HG02981 (cell line): ENCODE data around the gene SMIM35.
"Not testable (repeated sequence)": the region's sequence is repeated elsewhere in the genome, so short reads cannot be mapped to it uniquely, and the experiment has no call there.

Experiments
- ATAC-seq: cut with Tn5 transposase; IDR thresholded peaks from one replicate; pipeline ENCODE4 v1.9.1; 2021; ENCODE audit warnings: mild to moderate bottlenecking, moderate library complexity; ENCODE audit not compliant: unreplicated experiment

The SMIM35 gene

GRCh38 chr11:118082880-118083552 is 3.7 kb downstream of the SMIM35 start:
- ATAC-seq: no peak

DNA sequence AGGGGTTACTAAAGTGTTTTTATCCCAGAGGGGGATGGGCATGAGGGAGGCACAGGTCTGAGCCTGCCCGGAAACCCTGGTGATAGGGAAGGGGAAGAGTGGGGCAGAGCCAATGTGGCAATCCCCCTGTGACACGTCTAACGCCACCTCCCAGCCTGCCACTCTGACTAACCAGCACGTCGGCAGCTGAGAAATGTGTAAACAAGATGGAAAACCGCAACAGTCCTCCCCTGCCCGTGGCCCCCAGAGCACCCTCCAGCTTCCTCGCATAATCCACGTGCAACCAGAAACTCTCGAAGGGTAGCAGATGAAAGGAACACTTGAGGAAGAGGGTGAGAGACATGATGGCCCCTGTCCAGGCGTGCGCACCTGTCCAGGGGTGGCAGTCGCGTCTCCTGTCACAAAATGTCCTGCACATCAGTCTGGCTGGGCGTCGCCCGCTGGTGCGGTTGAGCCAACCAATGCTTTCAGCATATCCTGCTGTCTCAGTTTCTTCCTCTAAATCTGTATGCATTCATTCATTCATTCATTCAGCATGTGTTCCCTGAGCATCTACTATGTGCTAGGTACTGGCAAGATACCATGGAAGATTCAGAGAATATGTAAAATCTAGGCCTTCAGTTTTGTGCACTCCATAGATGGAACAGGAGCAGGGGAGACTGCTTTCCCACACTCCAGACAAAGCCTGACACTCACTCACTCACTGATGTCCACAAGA is 5.4 kb downstream of the SMIM35 start:
- no peak for ATAC-seq

- ATAC-seq: no peak
Observed at GRCh38 chr11:118080296-118080695, 6.5 kb downstream of the SMIM35 start.

- no peak for ATAC-seq
Observed at GRCh38 chr11:118079491-118079890, 7.3 kb downstream of the SMIM35 start.

GRCh38 chr11:118078911-118079411 is 7.8 kb downstream of the SMIM35 start:
- ATAC-seq: no peak

DNA sequence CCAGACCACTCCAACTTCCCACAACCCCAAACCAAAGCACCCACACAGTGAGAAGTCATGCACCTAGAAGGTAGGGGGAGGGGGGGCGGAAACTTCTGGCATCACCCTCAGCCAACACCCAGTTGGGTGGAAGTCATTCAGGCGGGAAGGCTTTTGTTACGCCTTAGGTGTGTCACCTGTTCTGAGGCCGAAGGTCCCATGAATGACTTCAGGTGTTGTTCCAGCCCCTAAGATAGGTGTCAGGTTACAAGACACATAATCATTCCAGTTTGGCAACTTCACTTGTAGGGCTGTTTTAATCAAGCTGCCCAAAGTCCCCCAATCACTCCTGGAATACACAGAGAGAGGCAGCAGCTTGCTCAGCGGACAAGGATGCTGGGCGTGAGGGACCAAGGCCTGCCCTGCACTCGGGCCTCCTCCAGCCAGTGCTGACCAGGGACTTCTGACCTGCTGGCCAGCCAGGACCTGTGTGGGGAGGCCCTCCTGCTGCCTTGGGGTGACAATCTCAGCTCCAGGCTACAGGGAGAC is 9.9 kb downstream of the SMIM35 start, which contains the start of gene TMPRSS4:
Gene TMPRSS4 (plus strand): TSS at position 325 of the 528 bp plus-strand sequence. CDS start 225 bp downstream, outside the sequence.
- no peak for ATAC-seq

- no peak for ATAC-seq
Observed at GRCh38 chr11:118074785-118075184, 12.0 kb downstream of the SMIM35 start.

- ATAC-seq: no peak
Observed at GRCh38 chr11:118074091-118074685, 12.6 kb downstream of the SMIM35 start.

DNA sequence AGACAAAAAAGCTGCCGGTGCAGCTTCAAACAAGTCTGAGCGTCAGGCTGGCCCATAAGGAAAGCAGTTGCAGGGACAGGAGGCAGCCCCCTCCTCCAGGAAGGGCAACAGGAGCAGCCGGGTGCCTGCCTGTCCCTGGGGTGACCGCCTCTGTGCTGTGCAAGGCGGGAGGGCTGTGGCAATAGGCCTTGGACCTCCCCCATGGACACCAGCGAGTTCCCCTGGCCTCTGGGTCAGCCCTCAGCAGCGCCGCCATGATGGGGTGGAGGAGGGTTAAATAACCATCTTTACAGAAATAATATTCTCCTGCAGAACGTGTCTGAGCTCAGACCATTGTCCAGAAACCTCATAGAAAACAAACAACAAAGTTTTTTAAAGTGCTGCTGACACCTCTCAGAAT is 13.2 kb downstream of the SMIM35 start:
- no peak for ATAC-seq

GRCh38 chr11:118071416-118072030 is 15.2 kb downstream of the SMIM35 start:
- ATAC-seq: no peak

DNA sequence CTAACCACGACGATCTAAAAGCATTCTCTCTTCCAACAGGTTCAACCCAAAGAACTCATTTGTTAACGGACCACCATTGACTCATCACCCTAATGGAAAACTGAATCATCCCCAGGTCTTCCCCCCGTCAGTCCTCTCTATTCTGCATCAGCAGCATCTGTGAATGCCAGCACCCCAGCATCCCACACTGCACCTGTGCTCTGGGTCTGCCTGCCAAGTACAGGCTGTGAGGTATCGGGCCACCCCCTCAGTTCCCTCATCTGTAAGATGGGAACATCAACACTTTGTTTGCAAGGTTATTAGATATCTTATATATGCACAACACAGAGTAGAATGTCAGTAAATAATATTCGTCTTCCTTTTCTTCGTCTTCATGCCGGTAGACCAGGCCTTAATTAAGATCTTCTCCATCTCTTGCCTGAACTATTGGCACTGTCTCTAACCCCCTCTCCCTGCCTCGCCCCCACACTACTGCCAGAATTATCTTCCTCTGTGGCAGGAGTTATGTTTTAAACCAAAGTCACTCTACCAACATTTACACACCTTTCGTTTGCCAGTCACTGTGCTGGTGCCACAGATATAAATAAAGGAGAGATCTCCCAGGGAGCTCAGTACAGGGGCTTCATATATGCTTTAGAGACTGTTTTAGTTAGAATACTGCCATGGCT is 17.7 kb downstream of the SMIM35 start:
- no peak for ATAC-seq

GRCh38 chr11:118068206-118068944 is 18.4 kb downstream of the SMIM35 start:
- ATAC-seq: no peak

DNA sequence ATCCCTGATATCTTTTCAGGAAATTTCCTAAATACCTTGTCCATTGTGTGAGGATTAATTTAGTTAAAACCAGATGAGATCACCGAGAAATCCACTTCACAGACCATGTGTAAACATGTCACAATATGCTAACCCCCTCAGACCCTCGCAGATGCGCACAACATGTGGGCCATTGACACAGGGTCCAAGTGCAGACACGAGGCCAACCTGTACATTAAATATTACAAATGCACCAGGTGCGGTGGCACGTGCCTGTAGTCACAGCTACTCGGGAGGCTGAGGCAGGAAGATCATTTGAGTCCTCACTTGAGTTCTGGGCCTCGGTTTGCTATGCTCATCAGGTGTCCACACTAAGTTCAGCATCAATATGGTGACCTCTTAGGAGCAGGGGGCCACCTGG is 19.8 kb downstream of the SMIM35 start:
- ATAC-seq: no peak

DNA sequence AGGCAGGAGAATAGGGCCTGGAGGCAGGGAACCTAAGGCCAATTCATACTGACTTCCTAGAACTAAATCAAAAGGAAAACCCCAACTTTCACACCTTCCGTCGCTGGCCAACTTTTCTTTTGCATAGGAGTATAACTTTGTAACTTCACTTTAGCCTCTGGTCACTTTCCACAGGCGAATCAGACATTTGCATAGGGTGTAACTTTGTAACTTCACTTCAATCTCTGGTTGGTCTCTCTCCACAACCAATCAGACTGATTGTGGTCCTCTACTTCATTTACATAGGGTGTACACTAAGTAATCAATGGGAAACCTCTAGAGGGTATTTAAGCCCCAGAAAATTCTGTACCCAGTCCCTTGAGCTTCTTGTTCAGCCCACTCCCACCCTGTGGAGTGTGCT is 21.4 kb downstream of the SMIM35 start:
- no peak for ATAC-seq

- ATAC-seq: no peak
Observed at GRCh38 chr11:118064956-118065355, 21.8 kb downstream of the SMIM35 start.

GRCh38 chr11:118062631-118063030 is 24.1 kb downstream of the SMIM35 start:
- not testable (repeated sequence) for ATAC-seq

DNA sequence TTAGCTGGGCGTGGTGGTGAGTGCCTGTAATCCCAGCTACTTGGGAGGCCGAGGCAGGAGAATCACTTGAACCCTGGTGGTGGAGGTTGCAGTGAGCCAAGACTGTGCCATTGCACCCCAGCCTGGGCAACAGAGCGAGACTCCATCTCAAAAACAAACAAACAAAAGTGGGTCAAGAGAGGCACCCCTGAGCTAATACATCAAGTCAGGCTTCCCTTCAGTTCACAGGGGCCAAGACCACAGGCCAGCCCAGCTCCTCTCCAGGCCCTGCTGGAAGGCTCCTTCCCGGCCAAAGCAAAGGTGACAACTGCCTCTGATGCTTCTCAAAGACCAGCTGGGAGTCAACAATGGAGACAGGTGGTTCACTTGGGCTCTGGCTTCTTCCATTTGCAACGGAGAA is 24.6 kb downstream of the SMIM35 start:
- not testable (repeated sequence) for ATAC-seq

GRCh38 chr11:118061586-118062125 is 25.1 kb downstream of the SMIM35 start:
- ATAC-seq: no peak

- ATAC-seq: no peak
Observed at GRCh38 chr11:118060869-118061268, 25.9 kb downstream of the SMIM35 start.
